Peyer's patch (tissue), 4 donors: ENCODE measurements around the gene ZNF747. TPM values are rescaled to one million over a fixed set of nuclear protein-coding genes. Genes with fewer than 3 reads are reported as not detected.
A peak's percentile ranks its signal among the peaks of the same experiment; 100 is the strongest.

ENCODE experiments used
- DNase-seq, 3 donors: peaks; one replicate each; pipeline ENCODE4 v3.0.0-alpha.2; 2017 to 2019
- H3K27ac ChIP-seq, 4 donors: fragments of 200-600 bp; sonication (generic); one replicate each; pipeline ENCODE4 v1.5.1; 2016 to 2019
- H3K27me3 ChIP-seq, 2 donors: fragments of 200-600 bp; sonication (generic); one replicate each; pipeline ENCODE4 v1.5.1; 2019
- H3K36me3 ChIP-seq, 3 donors: fragments of 200-600 bp; sonication (generic); one replicate each; pipeline ENCODE4 v1.5.1; 2016 to 2019
- H3K4me1 ChIP-seq, 4 donors: fragments of 200-600 bp; sonication (generic); one replicate each; pipeline ENCODE4 v1.5.1; 2016 to 2019
- H3K4me3 ChIP-seq, 4 donors: fragments of 200-600 bp; sonication (generic); 1 replicate in 3 of 4; 2 replicates in 1 of 4; pipeline ENCODE4 v1.5.1; 2016 to 2019; ENCODE audit warnings: mild to moderate bottlenecking in 1 of 4
- H3K9me3 ChIP-seq, 4 donors: fragments of 200-600 bp; sonication (generic); one replicate each; pipeline ENCODE4 v1.5.1; 2016 to 2019; ENCODE audit warnings: mild to moderate bottlenecking in 1 of 4
- POLR2A ChIP-seq, 2 donors: fragments of 450-650 bp; IDR thresholded peaks; one replicate each; pipeline ENCODE4 v1.5.1; 2017; ENCODE audit warnings: antibody characterized with exemption in 2 of 2, mild to moderate bottlenecking in 2 of 2, moderate library complexity in 2 of 2
- total RNA-seq, 4 donors: library from RNA; depleted of rRNA; stranded (reverse); fragments of >200 nt; gene quantifications; one replicate each; pipeline ENCODE4 v1.1.0, GENCODE V29; 2016
- TF ChIP-seq, protein P1 (sequence below), 6 experiments: fragments of 450-650 bp in 4 of 6; fragments of 200-600 bp in 2 of 6; sonication (generic) in 1 of 6; IDR thresholded peaks; one replicate each; pipeline ENCODE4 v1.5.1; 2017 to 2019; ENCODE audit warnings: antibody characterized with exemption in 6 of 6, mild to moderate bottlenecking in 3 of 6, moderate library complexity in 1 of 6

ZNF747 gene
- total RNA-seq, 4 donors from 2014 or later = 12.4 to 22.8 (median 19.1) TPM

GRCh38 chr16:30567160-30567990 lies 32.7 kb upstream of the ZNF747 start:
- Histone ChIP-seq H3K9me3 (no peaks in the 10 kb centered on the region), H3K4me1 (peaks cover 2 to 18% (median 10%) of the 10 kb centered on the region in 4 donors), H3K36me3 (peaks cover 0 to 3% (median 0%) of the 10 kb centered on the region in 3 donors), H3K4me3 (no peak overlapping the region), H3K27ac (peak overlapping the region in 3 of 4 donors; percentile 45 to 70 (median 69)), H3K27me3 (no peaks in the 10 kb centered on the region)
- no peak for DNase-seq
- no peak for TF ChIP-seq POLR2A (IDR thresholded peaks at IDR 0.05)
- TF ChIP-seq, protein P1, sequence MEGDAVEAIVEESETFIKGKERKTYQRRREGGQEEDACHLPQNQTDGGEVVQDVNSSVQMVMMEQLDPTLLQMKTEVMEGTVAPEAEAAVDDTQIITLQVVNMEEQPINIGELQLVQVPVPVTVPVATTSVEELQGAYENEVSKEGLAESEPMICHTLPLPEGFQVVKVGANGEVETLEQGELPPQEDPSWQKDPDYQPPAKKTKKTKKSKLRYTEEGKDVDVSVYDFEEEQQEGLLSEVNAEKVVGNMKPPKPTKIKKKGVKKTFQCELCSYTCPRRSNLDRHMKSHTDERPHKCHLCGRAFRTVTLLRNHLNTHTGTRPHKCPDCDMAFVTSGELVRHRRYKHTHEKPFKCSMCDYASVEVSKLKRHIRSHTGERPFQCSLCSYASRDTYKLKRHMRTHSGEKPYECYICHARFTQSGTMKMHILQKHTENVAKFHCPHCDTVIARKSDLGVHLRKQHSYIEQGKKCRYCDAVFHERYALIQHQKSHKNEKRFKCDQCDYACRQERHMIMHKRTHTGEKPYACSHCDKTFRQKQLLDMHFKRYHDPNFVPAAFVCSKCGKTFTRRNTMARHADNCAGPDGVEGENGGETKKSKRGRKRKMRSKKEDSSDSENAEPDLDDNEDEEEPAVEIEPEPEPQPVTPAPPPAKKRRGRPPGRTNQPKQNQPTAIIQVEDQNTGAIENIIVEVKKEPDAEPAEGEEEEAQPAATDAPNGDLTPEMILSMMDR (IDR thresholded peaks at IDR 0.05) = no peak

DNA sequence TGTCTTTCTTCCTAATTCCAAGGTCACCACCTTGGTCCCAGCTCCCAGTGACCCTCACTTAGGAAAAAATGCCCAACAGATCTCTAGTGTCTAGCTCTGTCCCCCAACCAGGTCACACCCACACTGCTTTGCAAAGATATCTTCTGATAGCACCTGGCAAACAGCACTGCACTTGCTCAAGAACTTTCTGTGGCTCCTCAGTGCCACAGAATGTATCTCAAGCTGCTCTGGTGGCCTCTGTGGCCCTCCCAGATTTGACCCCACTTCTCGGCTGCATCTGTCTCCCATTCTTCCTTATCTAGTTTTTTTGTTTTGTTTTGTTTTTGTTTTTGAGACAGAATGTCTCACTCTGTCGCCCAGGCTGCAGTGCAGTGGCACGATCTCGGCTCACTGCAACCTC lies 31.9 kb upstream of the ZNF747 start:
- Histone ChIP-seq H3K9me3 (no peaks in the 10 kb centered on the region), H3K27me3 (no peaks in the 10 kb centered on the region), H3K36me3 (peaks cover 0 to 3% (median 0%) of the 10 kb centered on the region in 3 donors), H3K4me1 (peaks cover 0 to 15% (median 7%) of the 10 kb centered on the region in 4 donors), H3K4me3 (no peak overlapping the region), H3K27ac (no peak overlapping the region)
- no peak for TF ChIP-seq POLR2A (IDR thresholded peaks at IDR 0.05)
- TF ChIP-seq, protein P1 (IDR thresholded peaks at IDR 0.05) = no peak
- no peak for DNase-seq

DNA sequence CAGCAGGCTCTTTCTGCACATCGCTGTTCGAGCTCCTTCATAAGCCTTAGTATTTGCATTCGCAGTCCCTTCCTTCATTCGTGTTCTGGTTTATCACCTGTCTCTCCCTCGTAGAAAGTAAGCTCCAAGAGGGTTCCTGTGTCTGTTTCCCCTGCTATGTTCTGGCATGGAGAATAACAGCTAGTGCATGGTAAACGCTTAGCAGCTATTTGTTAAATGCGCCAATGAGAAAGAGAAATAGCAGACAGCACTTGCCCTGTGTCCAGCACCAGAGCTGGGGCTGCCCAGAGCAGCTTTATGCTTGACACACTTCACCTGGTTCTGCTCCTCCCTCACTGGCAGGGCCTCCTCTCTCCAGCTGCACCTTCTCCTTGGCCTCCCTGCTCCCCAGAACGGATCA lies 31.3 kb upstream of the ZNF747 start:
- TF ChIP-seq, protein P1 (IDR thresholded peaks at IDR 0.05) = no peak
- no peak for TF ChIP-seq POLR2A (IDR thresholded peaks at IDR 0.05)
- H3K9me3 ChIP-seq = no peaks in the 10 kb centered on the region
- H3K4me1 ChIP-seq = peaks cover 0 to 18% (median 8%) of the 10 kb centered on the region in 4 donors
- H3K27me3 ChIP-seq = no peaks in the 10 kb centered on the region
- no peak for DNase-seq
- H3K4me3 ChIP-seq = no peak overlapping the region
- peaks cover 0 to 3% (median 0%) of the 10 kb centered on the region in 3 donors for H3K36me3 ChIP-seq
- H3K27ac ChIP-seq = no peak overlapping the region

DNA sequence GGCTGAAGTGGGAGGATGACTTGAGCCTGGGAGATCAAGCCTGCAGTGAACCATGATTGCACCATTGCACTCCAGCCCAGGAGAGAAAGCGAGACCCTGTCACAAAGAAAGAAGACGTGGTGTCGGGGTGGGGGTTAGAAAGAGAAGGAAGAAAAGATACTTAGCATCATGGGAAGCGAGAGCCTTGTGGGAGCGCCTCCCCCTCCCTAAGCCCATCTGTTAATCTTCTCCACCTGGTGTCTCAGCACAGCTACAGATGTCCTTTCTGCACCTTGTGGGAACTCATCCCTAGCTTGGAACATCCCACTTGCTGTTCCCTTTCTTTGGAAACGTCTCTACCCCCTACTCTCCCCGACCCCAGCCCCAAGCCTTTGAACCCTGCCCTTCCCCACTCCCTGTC lies 30.9 kb upstream of the ZNF747 start:
- H3K9me3 ChIP-seq = no peaks in the 10 kb centered on the region
- no peaks in the 10 kb centered on the region for H3K27me3 ChIP-seq
- no peak for TF ChIP-seq POLR2A (IDR thresholded peaks at IDR 0.05)
- no peak for DNase-seq
- peaks cover 0 to 3% (median 0%) of the 10 kb centered on the region in 3 donors for H3K36me3 ChIP-seq
- no peak overlapping the region for H3K4me3 ChIP-seq
- H3K4me1 ChIP-seq = peaks cover 0 to 18% (median 8%) of the 10 kb centered on the region in 4 donors
- H3K27ac ChIP-seq = no peak overlapping the region

DNA sequence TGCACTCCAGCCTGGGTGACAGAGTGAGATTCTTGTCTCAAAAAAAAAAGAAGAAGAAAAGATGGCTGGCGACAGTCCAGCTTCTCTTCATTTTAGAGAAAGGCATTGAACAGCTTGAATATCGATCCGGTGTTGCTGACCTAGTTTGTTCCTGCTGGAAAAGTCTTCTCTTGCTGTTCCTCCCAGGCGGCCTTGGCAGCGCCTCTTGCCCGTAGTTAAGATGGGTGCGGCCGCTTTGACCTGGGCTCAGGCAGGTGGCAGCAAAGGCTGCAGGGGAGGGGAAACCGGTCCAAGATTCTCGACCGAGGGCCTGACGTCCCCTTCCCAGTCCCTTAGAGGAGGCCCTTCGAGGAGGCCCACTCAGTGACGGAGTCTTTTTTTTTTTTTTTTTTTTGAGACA lies 27.4 kb upstream of the ZNF747 start:
- peak in 2 of 3 donors; percentile 70 to 73 for DNase-seq
- TF ChIP-seq, protein P1 (IDR thresholded peaks at IDR 0.05) = peak in 2 of 6 experiments; percentile 5 to 28
- no peak for TF ChIP-seq POLR2A (IDR thresholded peaks at IDR 0.05)
- peaks cover 0 to 29% (median 1%) of the 10 kb centered on the region in 4 donors for H3K4me1 ChIP-seq
- peak overlapping the region in 3 of 4 donors; percentile 48 to 60 (median 48) for H3K4me3 ChIP-seq
- no peaks in the 10 kb centered on the region for H3K9me3 ChIP-seq
- no peaks in the 10 kb centered on the region for H3K36me3 ChIP-seq
- no peaks in the 10 kb centered on the region for H3K27me3 ChIP-seq
- H3K27ac ChIP-seq = peak overlapping the region; percentile 68 to 86 (median 76)
